Lower leg skin (tissue), 3 donors: ENCODE results near the gene TK2.

Experiments used
- POLR2A ChIP-seq, 2 donors: fragments of 450-650 bp; IDR thresholded peaks; one replicate each; pipeline ENCODE4 v1.6.1; 2016 to 2017; ENCODE audit warnings: antibody characterized with exemption in 2 of 2, mild to moderate bottlenecking in 1 of 2, moderate library complexity in 1 of 2
- TF ChIP-seq, protein P1 (sequence below), 3 donors: fragments of 450-650 bp; IDR thresholded peaks; one replicate each; pipeline ENCODE4 v1.5.1; 2016; ENCODE audit warnings: antibody characterized with exemption in 3 of 3, mild to moderate bottlenecking in 3 of 3, moderate library complexity in 2 of 3

DNA sequence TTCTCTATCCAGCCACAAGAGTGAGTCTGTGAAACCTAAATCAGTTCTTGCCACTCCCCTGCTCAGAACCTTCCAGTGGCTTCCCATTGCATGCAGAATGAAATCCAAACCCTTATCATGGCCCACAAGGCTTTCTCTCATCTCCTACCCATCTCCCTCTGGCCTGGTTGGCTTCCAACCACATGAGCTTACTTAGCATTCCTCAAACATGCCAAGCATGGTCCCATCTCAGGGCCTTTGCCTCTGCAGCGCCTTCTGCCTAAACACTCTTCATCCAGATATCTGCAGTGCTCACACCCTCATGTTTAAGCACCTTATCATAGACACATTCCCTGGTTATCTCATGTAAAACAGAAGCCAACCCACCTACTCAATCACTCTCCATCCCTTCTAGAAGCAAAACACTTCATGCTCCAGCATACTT is 15.5 kb downstream of the TK2 start:
- TF ChIP-seq, protein P1, sequence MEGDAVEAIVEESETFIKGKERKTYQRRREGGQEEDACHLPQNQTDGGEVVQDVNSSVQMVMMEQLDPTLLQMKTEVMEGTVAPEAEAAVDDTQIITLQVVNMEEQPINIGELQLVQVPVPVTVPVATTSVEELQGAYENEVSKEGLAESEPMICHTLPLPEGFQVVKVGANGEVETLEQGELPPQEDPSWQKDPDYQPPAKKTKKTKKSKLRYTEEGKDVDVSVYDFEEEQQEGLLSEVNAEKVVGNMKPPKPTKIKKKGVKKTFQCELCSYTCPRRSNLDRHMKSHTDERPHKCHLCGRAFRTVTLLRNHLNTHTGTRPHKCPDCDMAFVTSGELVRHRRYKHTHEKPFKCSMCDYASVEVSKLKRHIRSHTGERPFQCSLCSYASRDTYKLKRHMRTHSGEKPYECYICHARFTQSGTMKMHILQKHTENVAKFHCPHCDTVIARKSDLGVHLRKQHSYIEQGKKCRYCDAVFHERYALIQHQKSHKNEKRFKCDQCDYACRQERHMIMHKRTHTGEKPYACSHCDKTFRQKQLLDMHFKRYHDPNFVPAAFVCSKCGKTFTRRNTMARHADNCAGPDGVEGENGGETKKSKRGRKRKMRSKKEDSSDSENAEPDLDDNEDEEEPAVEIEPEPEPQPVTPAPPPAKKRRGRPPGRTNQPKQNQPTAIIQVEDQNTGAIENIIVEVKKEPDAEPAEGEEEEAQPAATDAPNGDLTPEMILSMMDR (IDR thresholded peaks at IDR 0.05), result no peak
- TF ChIP-seq POLR2A (IDR thresholded peaks at IDR 0.05), result no peak
